GM18867 (cell line): ENCODE results near the gene NEK11.
A peak's percentile ranks its signal among the peaks of the same experiment; 100 is the strongest.
"Not testable (repeated sequence)": the region's sequence is repeated elsewhere in the genome, so short reads cannot be mapped to it uniquely, and the experiment has no call there.

Experiments used
- ATAC-seq: cut with Tn5 transposase; IDR thresholded peaks from one replicate; pipeline ENCODE4 v1.9.1; 2021; ENCODE audit warnings: mild to moderate bottlenecking, moderate library complexity; ENCODE audit not compliant: unreplicated experiment

The NEK11 gene

GRCh38 chr3:131282967-131283366 is 256.3 kb downstream of the NEK11 start:
- ATAC-seq: no peak

GRCh38 chr3:131283862-131284261 is 257.2 kb downstream of the NEK11 start:
- ATAC-seq: no peak

- ATAC-seq: no peak
Observed at GRCh38 chr3:131284302-131284701, 257.6 kb downstream of the NEK11 start.

- ATAC-seq: no peak
Observed at GRCh38 chr3:131285456-131285855, 258.8 kb downstream of the NEK11 start.

- no peak for ATAC-seq
Observed at GRCh38 chr3:131299836-131300235, 273.2 kb downstream of the NEK11 start.

GRCh38 chr3:131303848-131304247 is 277.2 kb downstream of the NEK11 start:
- ATAC-seq: no peak

- no peak for ATAC-seq
Observed at GRCh38 chr3:131304890-131305289, 278.2 kb downstream of the NEK11 start.

- ATAC-seq: no peak
Observed at GRCh38 chr3:131306242-131306641, 279.6 kb downstream of the NEK11 start.

- ATAC-seq: no peak
Observed at GRCh38 chr3:131314318-131314717, 287.6 kb downstream of the NEK11 start.

- ATAC-seq: no peak
Observed at GRCh38 chr3:131315162-131315561, 288.5 kb downstream of the NEK11 start.

GRCh38 chr3:131317667-131318066 is 291.0 kb downstream of the NEK11 start:
- ATAC-seq: no peak

GRCh38 chr3:131323014-131323413 is 296.3 kb downstream of the NEK11 start:
- ATAC-seq: no peak

- no peak for ATAC-seq
Observed at GRCh38 chr3:131323792-131324191, 297.1 kb downstream of the NEK11 start.

- ATAC-seq: no peak
Observed at GRCh38 chr3:131324923-131325322, 298.2 kb downstream of the NEK11 start.

GRCh38 chr3:131326307-131326706 is 299.6 kb downstream of the NEK11 start:
- ATAC-seq: no peak

- no peak for ATAC-seq
Observed at GRCh38 chr3:131328721-131329120, 302.0 kb downstream of the NEK11 start.

GRCh38 chr3:131329774-131330173 is 303.1 kb downstream of the NEK11 start:
- ATAC-seq: peak; percentile 69

GRCh38 chr3:131331456-131332085 is 304.9 kb downstream of the NEK11 start:
- not testable (repeated sequence) for ATAC-seq

- no peak for ATAC-seq
Observed at GRCh38 chr3:131338948-131339640, 312.4 kb downstream of the NEK11 start.

GRCh38 chr3:131341761-131342160 is 315.1 kb downstream of the NEK11 start:
- no peak for ATAC-seq

- no peak for ATAC-seq
Observed at GRCh38 chr3:131348911-131349310, 322.2 kb downstream of the NEK11 start.

- ATAC-seq: no peak
Observed at GRCh38 chr3:131349454-131349853, 322.8 kb downstream of the NEK11 start.

- no peak for ATAC-seq
Observed at GRCh38 chr3:131349946-131350347, 323.3 kb downstream of the NEK11 start.
